Loucy (cell line): ENCODE data around the gene LTBP1.

Source experiments
- CTCF ChIP-seq: fragments of 200-600 bp; sonication (generic); conservative IDR thresholded peaks from 2 replicates; pipeline ENCODE4 v1.5.1; 2014; ENCODE audit warnings: mild to moderate bottlenecking, antibody characterized with exemption, low read length
- EZH2phosphoT487 ChIP-seq: fragments of 200-600 bp; IDR thresholded peaks from 2 replicates; pipeline ENCODE4 v1.6.1; 2018; ENCODE audit warnings: antibody characterized with exemption, mild to moderate bottlenecking, moderate library complexity, borderline replicate concordance

GRCh38 chr2:33342705-33343104, 396.0 kb downstream of the LTBP1 start:
- TF ChIP-seq CTCF (no peak), EZH2phosphoT487 (no peak)
